ENCODE data around the gene ARHGAP28.
"Not testable (repeated sequence)": the region's sequence is repeated elsewhere in the genome, so short reads cannot be mapped to it uniquely, and the experiment has no call there.

DNA sequence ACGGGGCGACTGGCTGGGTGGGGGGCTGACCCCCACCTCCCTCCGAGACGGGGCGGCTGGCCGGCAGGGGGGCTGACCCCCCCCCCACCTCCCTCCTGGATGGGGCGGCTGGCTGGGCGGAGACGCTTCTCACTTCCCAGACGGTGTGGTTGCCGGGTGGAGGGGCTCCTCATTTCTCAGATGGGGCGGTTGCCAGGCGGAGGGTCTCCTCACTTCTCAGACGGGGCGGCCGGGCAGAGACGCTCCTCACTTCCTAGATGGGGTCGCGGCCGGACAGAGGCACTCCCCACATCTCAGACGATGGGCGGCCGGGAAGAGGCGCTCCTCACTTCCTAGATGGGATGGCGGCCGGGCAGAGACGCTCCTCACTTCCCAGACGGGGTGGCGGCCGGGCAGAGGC is 98.0 kb downstream of the ARHGAP28 start:
- TF ChIP-seq CTCF (CRISPR knock-in tag; IDR thresholded peaks at IDR 0.05); FOSL1 (CRISPR knock-in tag; IDR thresholded peaks at IDR 0.05; ENCODE audit: borderline replicate concordance); SP5 (CRISPR knock-in tag; IDR thresholded peaks at IDR 0.05; ENCODE audit: borderline replicate concordance, low read depth); POLR2G (IDR thresholded peaks at IDR 0.05; ENCODE audit: low read depth, low read length); MTERF4 (CRISPR knock-in tag; IDR thresholded peaks at IDR 0.05); ZNF777 (CRISPR knock-in tag; IDR thresholded peaks at IDR 0.05); ZMAT3 (CRISPR knock-in tag; conservative IDR thresholded peaks at IDR 0.05); TBP (CRISPR knock-in tag; IDR thresholded peaks at IDR 0.05): not testable (repeated sequence)

All from HepG2 (cell line).